Vagina (tissue), 2 donors: ENCODE measurements around the gene OSBPL10. TPM values are rescaled to one million over a fixed set of nuclear protein-coding genes. Genes with fewer than 3 reads are reported as not detected.
"Not testable (repeated sequence)": the region's sequence is repeated elsewhere in the genome, so short reads cannot be mapped to it uniquely, and the experiment has no call there.

Experiments
- DNase-seq, 2 donors: peaks; one replicate each; pipeline ENCODE4 v3.0.0-alpha.2; 2017; ENCODE audit errors: extremely low spot score in 2 of 2
- H3K27ac ChIP-seq: fragments of 200-600 bp; sonication (generic); one replicate; pipeline ENCODE4 v1.5.1; 2019
- H3K27me3 ChIP-seq: fragments of 200-600 bp; sonication (generic); one replicate; pipeline ENCODE4 v1.5.1; 2019
- H3K36me3 ChIP-seq, 2 donors: fragments of 200-600 bp; sonication (generic); one replicate each; pipeline ENCODE4 v1.5.1; 2017 to 2019
- H3K4me1 ChIP-seq: fragments of 200-600 bp; sonication (generic); one replicate; pipeline ENCODE4 v1.5.1; 2019
- H3K4me3 ChIP-seq, 2 donors: fragments of 200-600 bp; sonication (generic); 1 replicate in 1 of 2; 2 replicates in 1 of 2; pipeline ENCODE4 v1.5.1; 2016 to 2019
- H3K9me3 ChIP-seq: fragments of 200-600 bp; sonication (generic); one replicate; pipeline ENCODE4 v1.5.1; 2019
- CTCF ChIP-seq, 3 experiments: fragments of 450-650 bp in 2 of 3; fragments of 200-600 bp in 1 of 3; sonication (generic) in 1 of 3; IDR thresholded peaks; one replicate each; pipeline ENCODE4 v1.5.1; 2017 to 2019; ENCODE audit warnings: antibody characterized with exemption in 3 of 3, mild to moderate bottlenecking in 2 of 3, moderate library complexity in 2 of 3
- POLR2A ChIP-seq, 2 donors: fragments of 450-650 bp; IDR thresholded peaks; one replicate each; pipeline ENCODE4 v1.6.1; 2017; ENCODE audit warnings: antibody characterized with exemption in 2 of 2, mild to moderate bottlenecking in 2 of 2, moderate library complexity in 2 of 2
- POLR2AphosphoS5 ChIP-seq, 2 donors: sonication (generic); formaldehyde crosslinking; IDR thresholded peaks; one replicate each; pipeline ENCODE4 v1.9.0; 2017; ENCODE audit warnings: antibody characterized with exemption in 2 of 2, mild to moderate bottlenecking in 2 of 2, low read depth in 1 of 2; ENCODE audit not compliant: insufficient read depth in 1 of 2
- intact Hi-C: fragments of 100-400 bp; cut with DNase I; formaldehyde crosslinking; loops from one replicate; pipeline ENCODE4 v1.15.1; 2023
- total RNA-seq: library from RNA; depleted of rRNA; stranded (reverse); fragments of >200 nt; gene quantifications from one replicate; pipeline ENCODE4 v1.2.3, GENCODE V29; 2016

The OSBPL10 gene
- total RNA-seq, 1 donor from 2014 or later, result 33.9 TPM

GRCh38 chr3:31999907-32000439, 18.9 kb upstream of the OSBPL10 start:
- intact Hi-C loops, result no loop called here
- Histone ChIP-seq H3K36me3 (no peaks in the 10 kb centered on the region), H3K4me3 (no peak overlapping the region), H3K4me1 (no peaks in the 10 kb centered on the region), H3K27ac (no peak overlapping the region), H3K9me3 (no peaks in the 10 kb centered on the region), H3K27me3 (no peaks in the 10 kb centered on the region)
- TF ChIP-seq CTCF (IDR thresholded peaks at IDR 0.05) (no peak), POLR2A (IDR thresholded peaks at IDR 0.05) (no peak), POLR2AphosphoS5 (IDR thresholded peaks at IDR 0.05; ENCODE audit: insufficient read depth in 1 of 2, low read depth in 1 of 2) (no peak)
- no peak for DNase-seq

GRCh38 chr3:31997500-31997899, 16.4 kb upstream of the OSBPL10 start:
- Histone ChIP-seq H3K36me3 (no peaks in the 10 kb centered on the region), H3K27me3 (no peaks in the 10 kb centered on the region), H3K4me3 (no peak overlapping the region), H3K4me1 (no peaks in the 10 kb centered on the region), H3K27ac (no peak overlapping the region), H3K9me3 (no peaks in the 10 kb centered on the region)
- intact Hi-C loops, result no loop called here
- TF ChIP-seq POLR2A (IDR thresholded peaks at IDR 0.05), result no peak
- TF ChIP-seq POLR2AphosphoS5 (IDR thresholded peaks at IDR 0.05; ENCODE audit: insufficient read depth in 1 of 2, low read depth in 1 of 2), result no peak
- no peak for TF ChIP-seq CTCF (IDR thresholded peaks at IDR 0.05)
- DNase-seq, result no peak

GRCh38 chr3:31996195-31996594, 15.1 kb upstream of the OSBPL10 start:
- H3K27ac ChIP-seq, result no peak overlapping the region
- H3K9me3 ChIP-seq, result no peaks in the 10 kb centered on the region
- no peak for DNase-seq
- TF ChIP-seq POLR2AphosphoS5 (IDR thresholded peaks at IDR 0.05; ENCODE audit: insufficient read depth in 1 of 2, low read depth in 1 of 2) (no peak), POLR2A (IDR thresholded peaks at IDR 0.05) (no peak), CTCF (IDR thresholded peaks at IDR 0.05) (no peak)
- no peaks in the 10 kb centered on the region for H3K36me3 ChIP-seq
- intact Hi-C loops, result no loop called here
- no peak overlapping the region for H3K4me3 ChIP-seq
- no peaks in the 10 kb centered on the region for H3K4me1 ChIP-seq
- H3K27me3 ChIP-seq, result no peaks in the 10 kb centered on the region

GRCh38 chr3:31995026-31995425, 14.0 kb upstream of the OSBPL10 start:
- DNase-seq, H3K27me3 ChIP-seq, intact Hi-C loops, H3K36me3 ChIP-seq, H3K27ac ChIP-seq, H3K4me3 ChIP-seq, H3K4me1 ChIP-seq, H3K9me3 ChIP-seq: not testable (repeated sequence)

- TF ChIP-seq POLR2A (IDR thresholded peaks at IDR 0.05), result no peak
- TF ChIP-seq CTCF (IDR thresholded peaks at IDR 0.05), result no peak
- TF ChIP-seq POLR2AphosphoS5 (IDR thresholded peaks at IDR 0.05; ENCODE audit: insufficient read depth in 1 of 2, low read depth in 1 of 2), result no peak
- no peaks in the 10 kb centered on the region for H3K4me1 ChIP-seq
- H3K9me3 ChIP-seq, result no peaks in the 10 kb centered on the region
- H3K27ac ChIP-seq, result no peak overlapping the region
- H3K27me3 ChIP-seq, result no peaks in the 10 kb centered on the region
- H3K4me3 ChIP-seq, result no peak overlapping the region
- no peak for DNase-seq
- intact Hi-C loops, result no loop called here
- no peaks in the 10 kb centered on the region for H3K36me3 ChIP-seq
Observed at GRCh38 chr3:31993843-31994242, 12.8 kb upstream of the OSBPL10 start.

GRCh38 chr3:31992995-31993394, 11.9 kb upstream of the OSBPL10 start:
- DNase-seq, H3K9me3 ChIP-seq, H3K4me1 ChIP-seq, H3K27me3 ChIP-seq, H3K4me3 ChIP-seq, H3K27ac ChIP-seq, intact Hi-C loops, H3K36me3 ChIP-seq: not testable (repeated sequence)
